ENCODE data around the gene PHF14.

PHF14 gene

GRCh38 chr7:11006291-11006690 is 32.6 kb downstream of the PHF14 start:
- Histone ChIP-seq H3K4me1 (no peaks in the 10 kb centered on the region), H3K9me3 (no peaks in the 10 kb centered on the region), H3K36me3 (replicated peaks) (0 out of 2 replicates have a peak, but pooled peaks cover 3% of the 10 kb centered on the region), H3K4me3 (no peak overlapping the region), H3K27me3 (ENCODE audit: low read depth) (no peaks in the 10 kb centered on the region)
- in situ Hi-C loops (cut with MboI; ENCODE audit: low sequenced_read_pairs) = no loop called here
- no peak for DNase-seq (ENCODE audit: low spot score in 2 of 2)

GRCh38 chr7:11009631-11010030 is 36.0 kb downstream of the PHF14 start:
- DNase-seq (ENCODE audit: low spot score in 2 of 2) = no peak
- Histone ChIP-seq H3K9me3 (no peaks in the 10 kb centered on the region), H3K27me3 (ENCODE audit: low read depth) (no peaks in the 10 kb centered on the region), H3K4me3 (no peak overlapping the region), H3K4me1 (peaks cover 6% of the 10 kb centered on the region), H3K36me3 (replicated peaks) (0 out of 2 replicates have a peak, but pooled peaks cover 3% of the 10 kb centered on the region)
- in situ Hi-C loops (cut with MboI; ENCODE audit: low sequenced_read_pairs) = no loop called here

GRCh38 chr7:11021468-11021867 is 47.8 kb downstream of the PHF14 start:
- in situ Hi-C loops (cut with MboI; ENCODE audit: low sequenced_read_pairs) = no loop called here
- Histone ChIP-seq H3K9me3 (no peaks in the 10 kb centered on the region), H3K4me1 (no peaks in the 10 kb centered on the region), H3K4me3 (no peak overlapping the region), H3K36me3 (replicated peaks) (peaks cover 3% of the 10 kb centered on the region; the same call in 1 of the 2 replicates), H3K27me3 (ENCODE audit: low read depth) (no peaks in the 10 kb centered on the region)
- DNase-seq (ENCODE audit: low spot score in 2 of 2) = no peak

- peaks cover 3% of the 10 kb centered on the region; the same call in 1 of the 2 replicates for H3K4me1 ChIP-seq
- in situ Hi-C loops (cut with MboI; ENCODE audit: low sequenced_read_pairs) = no loop called here
- no peak for DNase-seq (ENCODE audit: low spot score in 2 of 2)
- H3K9me3 ChIP-seq = no peaks in the 10 kb centered on the region
- H3K36me3 ChIP-seq (replicated peaks) = no peaks in the 10 kb centered on the region; the same call in none of the 2 replicates
- no peaks in the 10 kb centered on the region for H3K27me3 ChIP-seq (ENCODE audit: low read depth)
- H3K4me3 ChIP-seq = no peak overlapping the region
Measured at GRCh38 chr7:11026452-11027359, 53.0 kb downstream of the PHF14 start.

- in situ Hi-C loops (cut with MboI; ENCODE audit: low sequenced_read_pairs) = no loop called here
- Histone ChIP-seq H3K36me3 (replicated peaks) (peaks cover 8% of the 10 kb centered on the region), H3K4me3 (no peak overlapping the region), H3K4me1 (no peaks in the 10 kb centered on the region), H3K9me3 (no peaks in the 10 kb centered on the region), H3K27me3 (ENCODE audit: low read depth) (no peaks in the 10 kb centered on the region; the same call in 1 of the 2 replicates)
- DNase-seq (ENCODE audit: low spot score in 2 of 2) = no peak
Measured at GRCh38 chr7:11035661-11036060, 62.0 kb downstream of the PHF14 start.

GRCh38 chr7:11039974-11040373 is 66.3 kb downstream of the PHF14 start:
- in situ Hi-C loops (cut with MboI; ENCODE audit: low sequenced_read_pairs) = no loop called here
- H3K27me3 ChIP-seq (ENCODE audit: low read depth) = no peaks in the 10 kb centered on the region
- peaks cover 14% of the 10 kb centered on the region for H3K36me3 ChIP-seq (replicated peaks)

GRCh38 chr7:11054033-11054432 is 80.4 kb downstream of the PHF14 start:
- no peak overlapping the region for H3K4me3 ChIP-seq
- peaks cover 15% of the 10 kb centered on the region for H3K36me3 ChIP-seq (replicated peaks)
- no peaks in the 10 kb centered on the region for H3K9me3 ChIP-seq
- H3K27me3 ChIP-seq (ENCODE audit: low read depth) = no peaks in the 10 kb centered on the region
- in situ Hi-C loops (cut with MboI; ENCODE audit: low sequenced_read_pairs) = no loop called here
- DNase-seq (ENCODE audit: low spot score in 2 of 2) = no peak
- H3K4me1 ChIP-seq = no peaks in the 10 kb centered on the region; the same call in 1 of the 2 replicates

More at GRCh38 chr7:11039974-11040373, 66.3 kb downstream of the PHF14 start:
- no peak for DNase-seq (ENCODE audit: low spot score in 2 of 2)
- H3K4me3 ChIP-seq = no peak overlapping the region
- no peaks in the 10 kb centered on the region for H3K9me3 ChIP-seq
- H3K4me1 ChIP-seq = 0 out of 2 replicates have a peak, but pooled peaks cover 2% of the 10 kb centered on the region

GRCh38 chr7:11060893-11061292 is 87.2 kb downstream of the PHF14 start:
- Histone ChIP-seq H3K27me3 (ENCODE audit: low read depth) (no peaks in the 10 kb centered on the region), H3K9me3 (no peaks in the 10 kb centered on the region), H3K4me1 (peaks cover 13% of the 10 kb centered on the region), H3K36me3 (replicated peaks) (peaks cover 5% of the 10 kb centered on the region), H3K4me3 (no peak overlapping the region)
- in situ Hi-C loops (cut with MboI; ENCODE audit: low sequenced_read_pairs) = no loop called here
- no peak for DNase-seq (ENCODE audit: low spot score in 2 of 2)

GRCh38 chr7:11062110-11062509 is 88.4 kb downstream of the PHF14 start:
- H3K4me1 ChIP-seq = peaks cover 13% of the 10 kb centered on the region
- no peak overlapping the region for H3K4me3 ChIP-seq
- no peaks in the 10 kb centered on the region for H3K27me3 ChIP-seq (ENCODE audit: low read depth)
- peaks cover 5% of the 10 kb centered on the region for H3K36me3 ChIP-seq (replicated peaks)
- no peaks in the 10 kb centered on the region for H3K9me3 ChIP-seq
- peak in 1 of 2 experiments; percentile 76 for DNase-seq (ENCODE audit: low spot score in 2 of 2)
- in situ Hi-C loops (cut with MboI; ENCODE audit: low sequenced_read_pairs) = no loop called here

GRCh38 chr7:11069591-11069990 is 95.9 kb downstream of the PHF14 start:
- no peaks in the 10 kb centered on the region for H3K27me3 ChIP-seq (ENCODE audit: low read depth)
- no peak overlapping the region for H3K4me3 ChIP-seq
- peaks cover 4% of the 10 kb centered on the region; the same call in 1 of the 2 replicates for H3K4me1 ChIP-seq
- no peaks in the 10 kb centered on the region for H3K9me3 ChIP-seq
- DNase-seq (ENCODE audit: low spot score in 2 of 2) = no peak
- in situ Hi-C loops (cut with MboI; ENCODE audit: low sequenced_read_pairs) = no loop called here
- H3K36me3 ChIP-seq (replicated peaks) = peaks cover 5% of the 10 kb centered on the region; the same call in 1 of the 2 replicates

GRCh38 chr7:11077816-11078215 is 104.1 kb downstream of the PHF14 start:
- Histone ChIP-seq H3K4me1 (no peaks in the 10 kb centered on the region), H3K27me3 (ENCODE audit: low read depth) (no peaks in the 10 kb centered on the region), H3K4me3 (no peak overlapping the region), H3K9me3 (no peaks in the 10 kb centered on the region), H3K36me3 (replicated peaks) (no peaks in the 10 kb centered on the region)
- DNase-seq (ENCODE audit: low spot score in 2 of 2) = no peak
- in situ Hi-C loops (cut with MboI; ENCODE audit: low sequenced_read_pairs) = no loop called here

- H3K27me3 ChIP-seq (ENCODE audit: low read depth) = no peaks in the 10 kb centered on the region
- no peaks in the 10 kb centered on the region for H3K36me3 ChIP-seq (replicated peaks)
- in situ Hi-C loops (cut with MboI; ENCODE audit: low sequenced_read_pairs) = no loop called here
- no peak for DNase-seq (ENCODE audit: low spot score in 2 of 2)
- H3K9me3 ChIP-seq = no peaks in the 10 kb centered on the region
- H3K4me3 ChIP-seq = no peak overlapping the region
- no peaks in the 10 kb centered on the region for H3K4me1 ChIP-seq
Measured at GRCh38 chr7:11078247-11078834, 104.7 kb downstream of the PHF14 start.

- Histone ChIP-seq H3K27me3 (ENCODE audit: low read depth) (no peaks in the 10 kb centered on the region), H3K9me3 (no peaks in the 10 kb centered on the region), H3K4me1 (no peaks in the 10 kb centered on the region), H3K36me3 (replicated peaks) (no peaks in the 10 kb centered on the region), H3K4me3 (no peak overlapping the region)
- in situ Hi-C loops (cut with MboI; ENCODE audit: low sequenced_read_pairs) = no loop called here
- DNase-seq (ENCODE audit: low spot score in 2 of 2) = no peak
Measured at GRCh38 chr7:11079907-11080306, 106.2 kb downstream of the PHF14 start.

GRCh38 chr7:11082121-11082520 is 108.4 kb downstream of the PHF14 start:
- DNase-seq (ENCODE audit: low spot score in 2 of 2) = no peak
- no peaks in the 10 kb centered on the region for H3K27me3 ChIP-seq (ENCODE audit: low read depth)
- no peak overlapping the region for H3K4me3 ChIP-seq
- in situ Hi-C loops (cut with MboI; ENCODE audit: low sequenced_read_pairs) = no loop called here
- H3K9me3 ChIP-seq = no peaks in the 10 kb centered on the region
- H3K4me1 ChIP-seq = no peaks in the 10 kb centered on the region
- no peaks in the 10 kb centered on the region for H3K36me3 ChIP-seq (replicated peaks)

Measured in HAP-1 (cell line).